Astrocyte of the cerebellum (primary cell): ENCODE data around the gene ACKR3.

ENCODE experiments used
- DNase-seq: peaks from one replicate; pipeline ENCODE4 v3.0.0-alpha.2; 2011; ENCODE audit warnings: low read depth
- H3K4me3 ChIP-seq: 2 replicates; pipeline ENCODE4 v1.5.1; 2011; ENCODE audit warnings: mild to moderate bottlenecking, low read depth, low read length, moderate library complexity
- in situ Hi-C: cut with HindIII; loops from 2 replicates; pipeline ENCODE4 v1.10.0; 2017; ENCODE audit warnings: low sequenced_read_pairs
- TF ChIP-seq, protein P1 (sequence below): IDR thresholded peaks from 2 replicates; pipeline ENCODE4 v1.5.1; 2012; ENCODE audit warnings: low read length, low read depth, moderate library complexity, mild to moderate bottlenecking; ENCODE audit errors: missing control alignments

The ACKR3 gene

DNA sequence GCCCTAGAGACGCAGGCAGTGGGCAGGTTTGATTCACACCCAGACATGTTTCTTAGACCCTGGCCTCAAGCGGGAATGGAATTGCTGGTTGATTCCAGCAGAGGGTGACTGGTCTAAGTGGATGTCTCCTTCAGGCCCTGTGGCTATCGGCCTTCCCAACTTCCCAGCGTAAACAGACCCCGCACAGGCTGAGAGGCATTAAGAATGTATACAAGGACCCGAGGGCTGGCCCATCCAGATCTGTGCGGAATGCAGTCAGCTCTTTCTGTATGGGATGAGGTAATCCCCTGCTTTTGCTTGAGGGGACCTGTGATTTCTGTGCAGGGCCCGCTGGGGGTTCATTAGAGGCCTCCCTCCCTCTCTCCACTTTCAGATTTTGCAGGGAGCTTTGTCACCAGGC is 6.5 kb downstream of the ACKR3 start:
- in situ Hi-C loops, result no loop called here
- TF ChIP-seq, protein P1, sequence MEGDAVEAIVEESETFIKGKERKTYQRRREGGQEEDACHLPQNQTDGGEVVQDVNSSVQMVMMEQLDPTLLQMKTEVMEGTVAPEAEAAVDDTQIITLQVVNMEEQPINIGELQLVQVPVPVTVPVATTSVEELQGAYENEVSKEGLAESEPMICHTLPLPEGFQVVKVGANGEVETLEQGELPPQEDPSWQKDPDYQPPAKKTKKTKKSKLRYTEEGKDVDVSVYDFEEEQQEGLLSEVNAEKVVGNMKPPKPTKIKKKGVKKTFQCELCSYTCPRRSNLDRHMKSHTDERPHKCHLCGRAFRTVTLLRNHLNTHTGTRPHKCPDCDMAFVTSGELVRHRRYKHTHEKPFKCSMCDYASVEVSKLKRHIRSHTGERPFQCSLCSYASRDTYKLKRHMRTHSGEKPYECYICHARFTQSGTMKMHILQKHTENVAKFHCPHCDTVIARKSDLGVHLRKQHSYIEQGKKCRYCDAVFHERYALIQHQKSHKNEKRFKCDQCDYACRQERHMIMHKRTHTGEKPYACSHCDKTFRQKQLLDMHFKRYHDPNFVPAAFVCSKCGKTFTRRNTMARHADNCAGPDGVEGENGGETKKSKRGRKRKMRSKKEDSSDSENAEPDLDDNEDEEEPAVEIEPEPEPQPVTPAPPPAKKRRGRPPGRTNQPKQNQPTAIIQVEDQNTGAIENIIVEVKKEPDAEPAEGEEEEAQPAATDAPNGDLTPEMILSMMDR, result peak; percentile 7
- DNase-seq, result no peak
- H3K4me3 ChIP-seq, result no peak overlapping the region

DNA sequence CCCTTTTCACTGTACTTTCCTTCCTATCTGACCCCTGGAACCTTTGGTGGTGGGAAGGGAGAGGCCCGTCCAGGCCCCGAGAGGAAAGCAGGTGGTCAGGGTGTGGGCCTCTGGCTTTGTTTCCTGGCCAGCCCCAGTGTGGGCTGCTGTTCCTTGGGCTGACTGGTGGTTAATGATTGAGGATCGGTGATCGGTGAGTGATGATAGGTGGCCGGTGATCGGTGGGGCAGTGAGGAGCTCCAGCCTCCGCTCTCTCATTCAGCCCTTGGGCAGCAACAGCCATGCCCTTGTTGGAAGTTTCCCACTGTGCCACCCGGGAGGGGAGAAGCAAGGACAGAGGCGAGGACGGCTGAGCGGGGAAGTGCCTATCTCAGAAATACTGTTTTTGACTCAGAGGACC is 7.3 kb downstream of the ACKR3 start:
- in situ Hi-C loops, result no loop called here
- TF ChIP-seq, protein P1, result no peak
- no peak overlapping the region for H3K4me3 ChIP-seq

DNA sequence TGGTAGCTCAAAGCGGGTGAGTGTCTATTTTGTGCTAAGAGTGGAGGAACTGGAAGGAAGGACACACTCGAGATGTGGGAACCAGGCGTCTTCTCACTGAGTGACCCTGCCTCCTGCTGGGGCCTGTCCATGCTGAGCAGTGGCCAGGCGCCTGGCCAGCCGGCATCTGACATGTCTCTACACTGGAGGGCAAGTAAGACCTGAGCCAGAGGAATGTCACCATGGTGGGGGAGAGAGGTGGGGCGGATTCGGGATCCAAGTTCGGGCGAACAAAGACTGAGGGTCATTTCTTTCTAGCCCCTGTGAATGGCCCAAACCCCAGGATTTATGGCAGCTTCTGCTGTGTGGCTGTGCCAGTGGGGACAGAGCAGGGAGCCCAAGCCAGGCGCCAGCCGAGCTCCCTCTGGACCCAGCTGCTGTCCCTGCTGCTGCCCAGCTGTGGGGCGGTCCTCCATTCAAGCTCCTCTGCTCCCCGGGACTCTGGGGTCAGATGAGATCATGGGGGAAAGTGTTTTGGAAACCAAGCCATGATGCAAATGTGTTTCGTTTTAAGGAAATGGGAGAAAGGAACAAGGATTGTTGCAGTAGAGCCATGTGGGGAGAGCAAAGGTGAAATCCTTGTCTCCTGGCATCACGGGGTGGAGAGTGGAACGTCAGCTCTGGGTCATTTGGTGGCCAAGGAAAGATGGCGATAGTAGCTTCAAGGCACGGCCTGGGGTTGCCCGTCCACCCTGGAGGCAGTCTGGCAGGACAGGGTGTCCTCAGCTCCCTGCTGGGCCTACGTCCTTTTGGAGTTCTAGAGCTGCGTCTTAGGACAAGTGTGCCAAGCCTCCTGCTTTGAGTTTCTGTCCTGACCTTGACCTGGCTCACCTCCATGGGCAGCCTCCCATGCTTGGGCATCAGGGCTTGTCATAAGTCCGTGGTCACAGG is 8.1 kb downstream of the ACKR3 start:
- in situ Hi-C loops, result no loop called here
- H3K4me3 ChIP-seq, result no peak overlapping the region
- TF ChIP-seq, protein P1, result no peak
- DNase-seq, result no peak

More for the DNA sequence above, 7.3 kb downstream of the ACKR3 start:
- no peak for DNase-seq

DNA sequence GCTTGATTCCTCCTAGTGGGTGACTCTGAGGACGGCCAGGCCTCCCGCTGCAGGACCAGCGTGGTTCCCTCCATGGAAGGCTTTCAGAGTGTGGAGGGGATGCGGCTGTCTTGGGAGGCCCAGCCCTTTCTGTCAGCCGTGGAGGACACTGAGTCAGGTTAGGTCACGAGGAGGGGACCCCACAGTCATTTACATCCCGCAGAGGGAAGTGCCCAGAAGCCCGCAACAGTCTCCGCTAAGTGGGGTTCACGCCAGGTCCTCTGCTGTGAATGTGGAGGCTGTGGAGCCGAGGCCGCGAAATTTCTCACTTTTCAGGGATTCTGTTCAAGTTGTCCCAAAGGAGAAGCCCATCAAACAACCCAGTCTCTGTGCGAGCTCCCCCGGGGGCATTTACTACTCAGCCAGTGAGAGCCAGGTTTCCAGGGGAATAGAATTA is 8.8 kb downstream of the ACKR3 start:
- in situ Hi-C loops, result no loop called here

DNA sequence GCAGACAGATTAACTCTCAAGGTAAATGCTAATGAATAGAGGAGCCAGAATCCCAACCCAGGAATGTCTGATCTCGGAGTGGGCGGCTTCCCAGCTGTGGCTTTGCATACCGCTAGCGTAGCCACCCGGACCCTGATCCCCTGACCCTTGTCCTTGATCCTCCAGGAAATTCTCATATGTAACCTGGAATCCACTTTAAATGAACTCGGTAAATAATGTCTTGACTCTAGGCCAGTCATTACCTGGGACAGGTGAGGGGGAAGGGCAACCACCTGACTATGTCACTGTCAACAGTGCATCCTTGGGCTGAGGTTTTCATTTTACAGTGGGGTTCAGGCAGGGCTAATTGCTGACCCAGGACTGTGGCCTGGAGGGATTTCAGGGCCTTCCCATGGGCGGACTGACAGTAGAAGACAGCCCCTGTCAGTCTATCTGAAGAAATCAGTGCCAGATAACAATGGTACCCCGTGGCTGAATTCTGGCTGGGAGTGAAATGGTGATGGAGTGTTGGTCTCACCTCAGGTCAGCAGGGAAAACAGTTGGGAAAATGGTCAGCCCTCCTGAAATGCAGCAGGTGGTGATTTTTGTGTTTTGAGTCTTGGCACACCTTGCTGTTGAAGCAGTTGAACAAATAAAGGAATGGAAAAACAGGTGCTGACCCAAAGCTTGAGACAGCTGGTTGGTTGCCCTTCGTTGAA is 9.6 kb downstream of the ACKR3 start:
- in situ Hi-C loops, result no loop called here
- H3K4me3 ChIP-seq, result no peak overlapping the region
- TF ChIP-seq, protein P1, result no peak

More for the DNA sequence above, 8.8 kb downstream of the ACKR3 start:
- DNase-seq, result no peak
- H3K4me3 ChIP-seq, result no peak overlapping the region
- TF ChIP-seq, protein P1, result no peak

DNA sequence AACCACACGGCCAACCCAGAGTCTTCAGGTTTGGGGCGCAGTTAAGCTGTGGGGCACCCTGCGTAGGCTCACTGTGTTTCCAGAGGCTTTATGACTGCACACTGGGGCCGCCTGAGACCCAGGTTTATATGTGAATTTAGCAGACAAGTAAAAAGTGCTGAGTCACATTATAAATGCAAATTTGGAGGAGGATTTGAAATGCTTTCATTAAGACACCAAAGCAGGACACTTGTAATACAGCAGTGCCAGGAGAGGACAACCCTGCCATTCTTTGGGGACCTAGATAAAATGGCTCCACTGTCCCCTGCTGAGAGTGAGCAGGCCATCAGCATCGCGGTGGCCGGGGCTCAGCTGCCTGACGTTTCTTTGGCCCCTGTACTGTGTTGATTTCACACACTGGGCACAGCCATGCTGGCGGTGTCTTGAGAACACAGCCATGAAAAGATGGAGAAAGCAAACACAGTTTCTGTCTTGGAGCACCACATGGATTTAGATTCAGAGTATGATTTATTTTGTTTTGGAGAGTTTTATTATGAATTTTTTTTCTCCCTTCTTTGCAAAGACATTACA is 10.2 kb downstream of the ACKR3 start:
- in situ Hi-C loops, result no loop called here
- DNase-seq, result no peak

More for the DNA sequence above, 9.6 kb downstream of the ACKR3 start:
- no peak for DNase-seq

More for the DNA sequence above, 10.2 kb downstream of the ACKR3 start:
- TF ChIP-seq, protein P1, result no peak
- no peak overlapping the region for H3K4me3 ChIP-seq
